ENCODE measurements around the gene MVD. TPM values are rescaled to one million over a fixed set of nuclear protein-coding genes. Genes with fewer than 3 reads are reported as not detected.

Gene MVD
- polyA plus RNA-seq, 1 donor (not counting 4 experiments of a cell fraction or from before 2014, with no cell fraction given): 59.6 TPM

GRCh38 chr16:88655733-88656281 lies 7.1 kb downstream of the MVD start:
- no peak overlapping the region for H3K4me3 ChIP-seq (ENCODE audit: control insufficient read depth in 2 of 3, extremely low read depth in 1 of 3, insufficient read depth in 2 of 3, low read depth in 1 of 3, low read length in 3 of 3)
- no peak for DNase-seq (ENCODE audit: low read depth, low spot score)
- dilution Hi-C loops (cut with MboI; ENCODE audit: extremely low pct_ligation_motif_present, low sequenced_read_pairs): loop anchor here (25.0 kb wide), 1 partner anchor 106 kb away; no protein-coding TSS in a partner anchor

GRCh38 chr16:88655053-88655732 lies 7.7 kb downstream of the MVD start:
- Histone ChIP-seq H3K79me2 (ENCODE audit: control insufficient read depth, insufficient read depth, low read length) (peaks cover 32% of the 10 kb centered on the region), H3K4me3 (ENCODE audit: control insufficient read depth in 2 of 3, extremely low read depth in 1 of 3, insufficient read depth in 2 of 3, low read depth in 1 of 3, low read length in 3 of 3) (no peak overlapping the region), H3K27me3 (ENCODE audit: control insufficient read depth, extremely low read depth, insufficient read depth, low read length) (no peaks in the 10 kb centered on the region), H3K4me1 (ENCODE audit: control insufficient read depth, extremely low read depth, insufficient read depth, low read length) (no peaks in the 10 kb centered on the region), H3K9me3 (ENCODE audit: control insufficient read depth, low read depth, low read length) (no peaks in the 10 kb centered on the region), H3K4me2 (ENCODE audit: control insufficient read depth, extremely low read depth, insufficient read depth, low read depth, low read length) (no peak overlapping the region), H3K36me3 (ENCODE audit: control insufficient read depth in 2 of 2, extremely low read depth in 1 of 2, insufficient read depth in 2 of 2, low read length in 2 of 2) (peaks cover 48 to 49% of the 10 kb centered on the region in 2 experiments), H3K9ac (ENCODE audit: control insufficient read depth, extremely low read depth, insufficient read depth, low read length) (no peak overlapping the region), H3K9me1 (ENCODE audit: control insufficient read depth, extremely low read depth, insufficient read depth, low read length) (no peaks in the 10 kb centered on the region), H2AFZ (ENCODE audit: control insufficient read depth, low read length) (no peak overlapping the region), H3K27ac (ENCODE audit: control insufficient read depth, insufficient read depth, low read length) (no peak overlapping the region), H4K20me1 (ENCODE audit: control insufficient read depth, extremely low read depth, insufficient read depth, low read length) (peaks cover 22% of the 10 kb centered on the region)
- no peak for DNase-seq (ENCODE audit: low read depth, low spot score)
- TF ChIP-seq CTCF (optimal IDR thresholded peaks at IDR 0.05 in 1 of 3, IDR thresholded peaks at IDR 0.05 in 1 of 3, conservative IDR thresholded peaks at IDR 0.05 in 1 of 3; ENCODE audit: extremely low read depth in 1 of 3, insufficient read depth in 2 of 3, low read length in 3 of 3): no peak
- TF ChIP-seq EZH2 (IDR thresholded peaks at IDR 0.05; ENCODE audit: low read length): no peak
- no peak for FAIRE-seq
- dilution Hi-C loops (cut with MboI; ENCODE audit: extremely low pct_ligation_motif_present, low sequenced_read_pairs): loop anchor here (25.0 kb wide), 1 partner anchor 107 kb away; no protein-coding TSS in a partner anchor

More at GRCh38 chr16:88655733-88656281, 7.1 kb downstream of the MVD start:
- no peak for FAIRE-seq
- Histone ChIP-seq H3K27me3 (ENCODE audit: control insufficient read depth, extremely low read depth, insufficient read depth, low read length) (no peaks in the 10 kb centered on the region), H3K9ac (ENCODE audit: control insufficient read depth, extremely low read depth, insufficient read depth, low read length) (no peak overlapping the region), H3K36me3 (ENCODE audit: control insufficient read depth in 2 of 2, extremely low read depth in 1 of 2, insufficient read depth in 2 of 2, low read length in 2 of 2) (peaks cover 48 to 49% of the 10 kb centered on the region in 2 experiments), H3K4me2 (ENCODE audit: control insufficient read depth, extremely low read depth, insufficient read depth, low read depth, low read length) (no peak overlapping the region), H3K9me3 (ENCODE audit: control insufficient read depth, low read depth, low read length) (no peaks in the 10 kb centered on the region), H3K79me2 (ENCODE audit: control insufficient read depth, insufficient read depth, low read length) (peaks cover 37% of the 10 kb centered on the region), H3K4me1 (ENCODE audit: control insufficient read depth, extremely low read depth, insufficient read depth, low read length) (no peaks in the 10 kb centered on the region), H3K27ac (ENCODE audit: control insufficient read depth, insufficient read depth, low read length) (no peak overlapping the region), H4K20me1 (ENCODE audit: control insufficient read depth, extremely low read depth, insufficient read depth, low read length) (peaks cover 22% of the 10 kb centered on the region), H2AFZ (ENCODE audit: control insufficient read depth, low read length) (no peak overlapping the region), H3K9me1 (ENCODE audit: control insufficient read depth, extremely low read depth, insufficient read depth, low read length) (no peaks in the 10 kb centered on the region)
- TF ChIP-seq CTCF (optimal IDR thresholded peaks at IDR 0.05 in 1 of 3, IDR thresholded peaks at IDR 0.05 in 1 of 3, conservative IDR thresholded peaks at IDR 0.05 in 1 of 3; ENCODE audit: extremely low read depth in 1 of 3, insufficient read depth in 2 of 3, low read length in 3 of 3): no peak
- TF ChIP-seq EZH2 (IDR thresholded peaks at IDR 0.05; ENCODE audit: low read length): no peak
